ENCODE data around the gene JARID2. TPM values are rescaled to one million over a fixed set of nuclear protein-coding genes. Genes with fewer than 3 reads are reported as not detected.

The JARID2 gene
- total RNA-seq, 2 donors from 2014 or later, result 3.6 to 4.6 TPM

- ATAC-seq (no peak), DNase-seq (no peak)
- H3K4me3 ChIP-seq, result no peak overlapping the region
- intact Hi-C loops (cut with DNase I), result no loop called here
- 87 to 90% methylated on average over 4 of the region's 4 CpGs for WGBS, 2 donors
- no peaks in the 10 kb centered on the region for H3K4me1 ChIP-seq
- TF ChIP-seq CTCF (IDR thresholded peaks at IDR 0.05), result no peak
- TF ChIP-seq POLR2A (IDR thresholded peaks at IDR 0.05), result no peak
- no peaks in the 10 kb centered on the region for H3K27me3 ChIP-seq
- no peak overlapping the region for H3K27ac ChIP-seq
- H3K9me3 ChIP-seq, result no peaks in the 10 kb centered on the region
- peaks cover 0 to 6% of the 10 kb centered on the region in 2 donors for H3K36me3 ChIP-seq (replicated peaks in 1 of 2; ENCODE audit: insufficient read depth in 1 of 2, low read depth in 2 of 2)
These were observed 239.0 kb downstream of the JARID2 start for GRCh38 chr6:15484821-15485220.

GRCh38 chr6:15485936-15486335 is 240.1 kb downstream of the JARID2 start:
- TF ChIP-seq POLR2A (IDR thresholded peaks at IDR 0.05), result no peak
- no peak for TF ChIP-seq CTCF (IDR thresholded peaks at IDR 0.05)
- DNase-seq, result no peak
- ATAC-seq, result no peak
- Histone ChIP-seq H3K36me3 (replicated peaks in 1 of 2; ENCODE audit: insufficient read depth in 1 of 2, low read depth in 2 of 2) (peaks cover 0 to 6% of the 10 kb centered on the region in 2 donors), H3K27ac (no peak overlapping the region), H3K4me1 (no peaks in the 10 kb centered on the region), H3K4me3 (no peak overlapping the region), H3K27me3 (no peaks in the 10 kb centered on the region), H3K9me3 (no peaks in the 10 kb centered on the region)
- intact Hi-C loops (cut with DNase I), result no loop called here
- 75 to 83% methylated on average over 2 of the region's 2 CpGs for WGBS, 2 donors

DNA sequence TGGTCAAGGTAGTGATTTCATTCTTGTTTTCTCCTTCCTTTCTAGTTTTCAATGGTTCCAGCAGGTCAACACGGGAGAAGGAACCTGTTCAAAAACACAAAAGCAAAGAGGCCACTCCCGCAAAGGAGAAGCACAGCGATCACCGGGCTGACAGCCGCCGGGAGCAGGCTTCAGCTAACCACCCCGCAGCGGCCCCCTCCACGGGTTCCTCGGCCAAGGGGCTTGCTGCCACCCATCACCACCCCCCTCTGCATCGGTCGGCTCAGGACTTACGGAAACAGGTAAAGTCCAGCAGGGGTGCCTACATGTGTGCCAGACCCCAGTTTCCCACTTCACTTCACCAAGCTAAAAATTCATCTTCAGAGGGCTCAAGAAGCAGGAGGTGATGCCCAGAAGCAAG is 241.4 kb downstream of the JARID2 start:
- Histone ChIP-seq H3K36me3 (replicated peaks in 1 of 2; ENCODE audit: insufficient read depth in 1 of 2, low read depth in 2 of 2) (peaks cover 0 to 6% of the 10 kb centered on the region in 2 donors), H3K27ac (no peak overlapping the region), H3K27me3 (no peaks in the 10 kb centered on the region), H3K4me1 (no peaks in the 10 kb centered on the region), H3K4me3 (no peak overlapping the region), H3K9me3 (no peaks in the 10 kb centered on the region)
- WGBS, 2 donors, result 91 to 97% methylated on average over 12 to 13 of the region's 13 CpGs
- ATAC-seq (no peak), DNase-seq (no peak)
- intact Hi-C loops (cut with DNase I), result no loop called here
- TF ChIP-seq CTCF (IDR thresholded peaks at IDR 0.05) (no peak), POLR2A (IDR thresholded peaks at IDR 0.05) (no peak)

- WGBS, 2 donors, result 69 to 88% methylated on average over 8 to 14 of the region's 14 CpGs
These were observed 243.5 kb downstream of the JARID2 start for GRCh38 chr6:15489261-15489962.

More at GRCh38 chr6:15489261-15489962, 243.5 kb downstream of the JARID2 start:
- peaks cover 0 to 6% of the 10 kb centered on the region in 2 donors for H3K36me3 ChIP-seq (replicated peaks in 1 of 2; ENCODE audit: insufficient read depth in 1 of 2, low read depth in 2 of 2)
- H3K4me1 ChIP-seq, result no peaks in the 10 kb centered on the region
- no peaks in the 10 kb centered on the region for H3K27me3 ChIP-seq
- DNase-seq, result no peak
- H3K4me3 ChIP-seq, result no peak overlapping the region
- TF ChIP-seq CTCF (IDR thresholded peaks at IDR 0.05), result no peak
- no peak for TF ChIP-seq POLR2A (IDR thresholded peaks at IDR 0.05)
- intact Hi-C loops (cut with DNase I), result no loop called here
- H3K27ac ChIP-seq, result no peak overlapping the region
- ATAC-seq, result no peak
- no peaks in the 10 kb centered on the region for H3K9me3 ChIP-seq
